ENCODE measurements around the gene RCOR1. TPM values are rescaled to one million over a fixed set of nuclear protein-coding genes. Genes with fewer than 3 reads are reported as not detected.

The RCOR1 gene
- total RNA-seq, 4 donors from 2014 or later = 3.3 to 40.0 (median 19.7) TPM

DNA sequence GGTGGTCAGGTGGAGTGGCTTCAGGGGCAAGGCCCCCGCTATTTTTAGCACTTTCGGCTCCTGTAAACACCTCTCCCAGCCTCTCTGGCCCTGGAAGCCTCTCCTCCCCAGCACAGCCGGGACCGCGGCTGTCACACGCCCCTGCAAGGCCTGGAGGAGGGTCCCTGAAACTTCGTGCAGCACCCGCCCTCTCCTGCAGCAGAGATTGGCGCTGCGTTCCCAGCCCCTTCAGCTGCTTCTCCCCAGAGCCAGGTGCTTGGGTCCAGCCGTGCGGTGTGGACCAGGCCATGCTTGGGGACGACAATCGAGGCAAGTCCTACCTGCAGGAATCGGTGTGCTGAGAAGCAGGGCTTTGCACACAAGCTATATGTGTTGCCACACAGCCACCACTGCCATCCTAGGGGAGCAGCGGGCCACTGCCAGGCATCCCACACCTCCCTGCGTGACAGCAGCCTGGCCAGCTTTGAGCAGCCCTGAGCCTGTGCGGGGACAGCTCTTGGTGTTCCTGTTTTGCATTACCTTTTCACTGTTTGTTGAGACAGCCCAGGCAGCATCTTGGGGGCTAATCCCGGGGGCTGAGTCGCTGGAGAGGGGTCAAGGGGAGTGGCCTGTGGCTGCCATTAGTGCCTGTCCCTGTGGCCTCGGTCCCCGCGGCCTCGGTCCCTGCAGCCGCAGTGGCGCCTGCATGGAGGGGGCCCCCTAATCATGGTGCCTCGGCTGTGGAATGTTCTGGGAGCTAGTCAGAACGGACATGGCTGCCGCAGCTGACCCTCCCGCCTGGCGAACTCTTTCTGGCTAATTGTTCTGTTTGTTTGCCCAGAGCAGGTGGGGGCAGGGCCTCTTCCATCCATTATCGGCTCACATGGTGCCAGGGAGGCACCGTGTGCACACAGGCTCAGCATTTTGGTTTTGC, 157.2 kb downstream of the RCOR1 start:
- H3K4me3 ChIP-seq = no peak overlapping the region
- H3K4me1 ChIP-seq = no peaks in the 10 kb centered on the region
- no peaks in the 10 kb centered on the region for H3K36me3 ChIP-seq
- intact Hi-C loops (cut with DNase I; ENCODE audit: low total_unique reads) = no loop called here
- H3K27ac ChIP-seq = no peak overlapping the region
- H3K27me3 ChIP-seq = no peaks in the 10 kb centered on the region
- no peaks in the 10 kb centered on the region for H3K9me3 ChIP-seq
- no peak for TF ChIP-seq POLR2A (IDR thresholded peaks at IDR 0.05)
- TF ChIP-seq, protein P1, sequence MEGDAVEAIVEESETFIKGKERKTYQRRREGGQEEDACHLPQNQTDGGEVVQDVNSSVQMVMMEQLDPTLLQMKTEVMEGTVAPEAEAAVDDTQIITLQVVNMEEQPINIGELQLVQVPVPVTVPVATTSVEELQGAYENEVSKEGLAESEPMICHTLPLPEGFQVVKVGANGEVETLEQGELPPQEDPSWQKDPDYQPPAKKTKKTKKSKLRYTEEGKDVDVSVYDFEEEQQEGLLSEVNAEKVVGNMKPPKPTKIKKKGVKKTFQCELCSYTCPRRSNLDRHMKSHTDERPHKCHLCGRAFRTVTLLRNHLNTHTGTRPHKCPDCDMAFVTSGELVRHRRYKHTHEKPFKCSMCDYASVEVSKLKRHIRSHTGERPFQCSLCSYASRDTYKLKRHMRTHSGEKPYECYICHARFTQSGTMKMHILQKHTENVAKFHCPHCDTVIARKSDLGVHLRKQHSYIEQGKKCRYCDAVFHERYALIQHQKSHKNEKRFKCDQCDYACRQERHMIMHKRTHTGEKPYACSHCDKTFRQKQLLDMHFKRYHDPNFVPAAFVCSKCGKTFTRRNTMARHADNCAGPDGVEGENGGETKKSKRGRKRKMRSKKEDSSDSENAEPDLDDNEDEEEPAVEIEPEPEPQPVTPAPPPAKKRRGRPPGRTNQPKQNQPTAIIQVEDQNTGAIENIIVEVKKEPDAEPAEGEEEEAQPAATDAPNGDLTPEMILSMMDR (IDR thresholded peaks at IDR 0.05) = no peak
- no peak for DNase-seq

DNA sequence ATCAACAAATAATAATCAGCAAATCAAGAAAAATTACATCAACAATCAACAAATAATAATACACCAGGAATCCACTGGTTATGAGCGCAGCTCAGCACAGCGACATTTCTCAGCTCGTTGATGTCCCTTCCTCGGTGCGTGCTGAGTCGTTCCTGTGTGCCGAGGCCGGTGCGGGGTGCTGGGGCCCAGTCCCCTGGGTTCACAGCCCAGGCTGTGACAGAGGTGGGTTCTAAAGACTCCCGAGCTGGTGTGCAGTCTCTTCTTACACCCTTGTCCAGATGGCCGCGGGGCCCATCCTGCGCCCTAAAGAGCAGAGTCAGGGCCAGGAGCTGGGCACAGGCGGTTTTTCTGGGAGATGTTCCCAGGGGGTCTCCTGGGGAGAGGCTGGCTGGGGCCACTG, 157.9 kb downstream of the RCOR1 start:
- H3K4me1 ChIP-seq = no peaks in the 10 kb centered on the region
- TF ChIP-seq, protein P1 (IDR thresholded peaks at IDR 0.05) = no peak
- TF ChIP-seq POLR2A (IDR thresholded peaks at IDR 0.05) = no peak
- H3K9me3 ChIP-seq = no peaks in the 10 kb centered on the region
- H3K27me3 ChIP-seq = no peaks in the 10 kb centered on the region
- no peak overlapping the region for H3K27ac ChIP-seq
- intact Hi-C loops (cut with DNase I; ENCODE audit: low total_unique reads) = no loop called here
- H3K4me3 ChIP-seq = no peak overlapping the region
- H3K36me3 ChIP-seq = no peaks in the 10 kb centered on the region
- DNase-seq = no peak

DNA sequence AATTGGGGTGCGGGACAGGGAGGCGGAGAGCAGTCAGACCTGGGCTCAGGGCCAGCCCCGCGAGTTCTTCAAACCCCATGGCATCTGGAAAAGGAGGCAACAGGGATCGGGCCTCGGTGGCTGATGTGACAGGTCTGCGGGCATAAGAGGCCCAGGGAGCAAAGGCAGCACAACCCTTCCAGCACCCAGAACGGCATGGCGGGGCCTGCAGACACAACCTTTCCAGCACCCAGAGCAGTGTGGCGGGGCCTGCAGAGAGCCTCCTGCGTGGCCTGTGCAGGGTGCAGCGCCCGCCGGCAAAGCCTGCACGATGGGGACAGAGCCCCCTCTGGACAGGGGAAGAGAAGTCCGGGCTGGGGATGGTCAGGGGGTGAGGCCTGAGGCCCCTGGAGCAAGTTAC, 158.6 kb downstream of the RCOR1 start:
- Histone ChIP-seq H3K4me3 (no peak overlapping the region), H3K27me3 (no peaks in the 10 kb centered on the region), H3K4me1 (no peaks in the 10 kb centered on the region), H3K9me3 (no peaks in the 10 kb centered on the region), H3K36me3 (no peaks in the 10 kb centered on the region), H3K27ac (no peak overlapping the region)
- intact Hi-C loops (cut with DNase I; ENCODE audit: low total_unique reads) = no loop called here
- no peak for TF ChIP-seq POLR2A (IDR thresholded peaks at IDR 0.05)
- TF ChIP-seq, protein P1 (IDR thresholded peaks at IDR 0.05) = no peak
- DNase-seq = no peak

DNA sequence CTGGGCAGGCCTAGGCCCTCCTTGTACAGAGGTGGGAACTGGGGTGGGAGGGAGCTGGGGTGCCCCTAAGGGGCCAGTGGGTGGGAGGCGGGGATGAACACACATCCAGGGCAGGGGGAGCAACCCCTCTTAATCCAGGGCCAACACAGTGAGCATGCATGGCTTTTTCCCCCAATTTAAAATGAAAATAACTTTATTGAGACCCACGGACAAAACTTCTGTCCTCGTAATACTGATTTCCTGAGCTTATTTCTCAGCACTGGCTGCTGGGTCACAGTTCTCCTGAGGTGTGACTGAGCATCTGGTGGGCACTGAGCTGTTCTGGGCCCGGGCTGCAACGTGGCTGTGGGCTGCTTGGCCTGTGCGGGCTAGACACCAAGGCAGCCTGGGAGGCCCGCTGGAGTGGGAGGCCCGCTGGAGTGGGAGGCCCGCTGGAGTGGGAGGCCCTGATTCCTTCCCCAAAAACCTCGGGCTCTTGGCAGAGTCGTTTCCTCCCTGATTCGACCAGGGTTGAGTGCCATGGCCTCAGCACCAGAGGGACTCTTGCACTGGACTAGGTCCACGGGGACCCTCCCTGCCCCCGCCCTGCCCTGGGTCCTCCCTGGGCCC, 159.9 kb downstream of the RCOR1 start:
- intact Hi-C loops (cut with DNase I; ENCODE audit: low total_unique reads) = no loop called here
- TF ChIP-seq, protein P1 (IDR thresholded peaks at IDR 0.05) = no peak
- TF ChIP-seq POLR2A (IDR thresholded peaks at IDR 0.05) = no peak
- Histone ChIP-seq H3K4me1 (no peaks in the 10 kb centered on the region), H3K27me3 (no peaks in the 10 kb centered on the region), H3K9me3 (no peaks in the 10 kb centered on the region), H3K4me3 (no peak overlapping the region), H3K36me3 (no peaks in the 10 kb centered on the region), H3K27ac (no peak overlapping the region)
- DNase-seq = no peak
